ENCODE measurements around the gene KCNQ1.
A peak's percentile ranks its signal among the peaks of the same experiment; 100 is the strongest.

Gene KCNQ1

GRCh38 chr11:2521733-2522630 lies 77.2 kb downstream of the KCNQ1 start:
- FAIRE-seq = no peak
- DNase-seq (ENCODE audit: low spot score) = no peak

DNA sequence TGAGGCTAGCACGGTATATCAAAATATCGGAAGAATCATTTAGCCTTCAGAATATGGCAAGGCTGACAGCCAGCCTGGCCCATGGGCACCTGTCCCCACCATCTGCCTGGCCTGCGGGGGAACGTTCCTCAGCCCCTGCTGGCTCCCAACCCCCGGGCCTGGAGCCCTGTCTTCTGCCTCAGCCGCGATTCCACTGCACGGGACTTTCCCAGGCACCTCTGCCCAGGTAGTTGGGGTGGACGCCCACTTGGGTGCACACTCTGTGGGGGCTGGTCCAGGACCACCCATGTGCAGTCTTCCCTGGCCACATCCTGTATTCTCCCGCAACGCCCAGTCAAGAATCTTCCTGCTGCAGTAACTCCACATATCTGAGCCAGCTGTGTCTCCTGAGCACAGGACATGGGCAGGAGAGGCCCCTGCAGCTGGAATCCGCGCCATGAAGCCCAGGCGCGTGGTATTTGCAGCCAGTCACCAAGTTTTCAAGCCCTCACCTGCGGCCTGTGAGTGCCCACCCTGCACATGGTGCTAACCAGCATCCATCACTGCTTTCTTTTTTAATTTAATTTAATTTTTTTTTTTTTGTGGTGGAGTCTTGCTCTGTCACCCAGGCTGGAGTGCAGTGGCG lies 77.9 kb downstream of the KCNQ1 start:
- no peak for FAIRE-seq

DNA sequence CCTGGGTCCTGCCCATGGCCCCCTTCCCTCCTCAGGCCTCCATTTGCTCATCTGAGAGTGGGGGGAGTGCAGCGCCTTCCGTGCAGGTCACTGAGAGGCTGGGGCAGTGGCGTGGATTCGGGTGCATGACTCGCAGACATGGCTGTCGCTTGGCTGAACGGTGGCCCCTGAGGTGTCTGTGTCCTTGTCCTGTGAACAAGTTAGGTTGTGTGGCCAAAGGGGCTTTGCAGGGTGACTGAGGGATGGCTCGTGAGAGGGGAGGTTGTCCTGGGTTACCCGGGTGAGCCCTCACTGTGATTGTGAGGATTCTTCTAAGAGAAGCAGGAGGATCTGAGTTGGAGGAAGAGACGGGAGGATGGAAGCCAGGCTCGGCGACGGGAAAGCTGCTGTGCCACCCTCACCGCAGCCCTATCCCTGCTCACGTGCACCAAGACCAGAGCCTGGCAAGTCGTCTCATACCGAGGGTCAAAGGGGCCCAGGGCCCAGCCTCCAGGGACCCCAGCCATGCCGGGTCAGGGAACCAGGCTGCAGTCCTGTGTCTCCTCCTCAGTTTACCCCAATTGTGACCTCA lies 79.1 kb downstream of the KCNQ1 start:
- FAIRE-seq = no peak
- no peak for DNase-seq (ENCODE audit: low spot score)

More for the DNA sequence above, 77.9 kb downstream of the KCNQ1 start:
- no peak for DNase-seq (ENCODE audit: low spot score)

DNA sequence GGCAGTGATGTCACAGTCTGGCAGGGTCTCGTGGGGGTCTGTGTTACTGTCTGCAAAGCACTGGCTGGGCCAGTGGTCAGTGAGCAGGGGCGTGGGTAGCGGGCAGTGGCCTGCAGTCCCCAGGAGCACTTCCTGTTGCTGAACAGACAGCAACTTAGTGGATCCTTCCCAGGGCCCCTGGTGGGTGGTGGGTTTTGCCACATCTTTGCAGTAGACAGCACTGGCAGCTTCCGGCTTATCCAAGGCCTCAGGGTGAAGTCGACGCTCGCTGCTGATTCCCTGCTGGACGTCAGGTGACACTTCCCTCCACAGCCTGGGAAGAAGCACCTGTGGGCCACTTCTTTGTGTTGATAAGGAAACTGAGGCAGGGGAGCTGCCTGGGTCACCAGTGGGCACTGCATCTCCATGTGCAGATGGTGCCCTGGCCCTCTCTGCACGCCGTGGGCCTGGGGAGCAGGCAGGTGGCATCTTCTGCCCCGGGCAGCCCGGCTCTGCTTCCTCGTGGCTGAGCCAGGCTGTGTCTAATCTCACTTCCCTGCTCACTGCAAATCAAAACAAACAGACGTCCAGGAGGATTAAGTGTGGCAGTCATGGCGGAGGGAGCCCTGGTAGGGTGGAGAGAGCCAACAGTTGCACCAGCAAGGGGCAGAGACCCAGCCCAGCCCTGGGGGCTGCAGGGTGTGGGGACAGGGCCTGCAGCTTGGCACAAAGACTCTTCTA lies 79.8 kb downstream of the KCNQ1 start:
- FAIRE-seq (no peak), DNase-seq (ENCODE audit: low spot score) (no peak)

- no peak for FAIRE-seq
Observed at GRCh38 chr11:2525166-2525861, 80.5 kb downstream of the KCNQ1 start.

DNA sequence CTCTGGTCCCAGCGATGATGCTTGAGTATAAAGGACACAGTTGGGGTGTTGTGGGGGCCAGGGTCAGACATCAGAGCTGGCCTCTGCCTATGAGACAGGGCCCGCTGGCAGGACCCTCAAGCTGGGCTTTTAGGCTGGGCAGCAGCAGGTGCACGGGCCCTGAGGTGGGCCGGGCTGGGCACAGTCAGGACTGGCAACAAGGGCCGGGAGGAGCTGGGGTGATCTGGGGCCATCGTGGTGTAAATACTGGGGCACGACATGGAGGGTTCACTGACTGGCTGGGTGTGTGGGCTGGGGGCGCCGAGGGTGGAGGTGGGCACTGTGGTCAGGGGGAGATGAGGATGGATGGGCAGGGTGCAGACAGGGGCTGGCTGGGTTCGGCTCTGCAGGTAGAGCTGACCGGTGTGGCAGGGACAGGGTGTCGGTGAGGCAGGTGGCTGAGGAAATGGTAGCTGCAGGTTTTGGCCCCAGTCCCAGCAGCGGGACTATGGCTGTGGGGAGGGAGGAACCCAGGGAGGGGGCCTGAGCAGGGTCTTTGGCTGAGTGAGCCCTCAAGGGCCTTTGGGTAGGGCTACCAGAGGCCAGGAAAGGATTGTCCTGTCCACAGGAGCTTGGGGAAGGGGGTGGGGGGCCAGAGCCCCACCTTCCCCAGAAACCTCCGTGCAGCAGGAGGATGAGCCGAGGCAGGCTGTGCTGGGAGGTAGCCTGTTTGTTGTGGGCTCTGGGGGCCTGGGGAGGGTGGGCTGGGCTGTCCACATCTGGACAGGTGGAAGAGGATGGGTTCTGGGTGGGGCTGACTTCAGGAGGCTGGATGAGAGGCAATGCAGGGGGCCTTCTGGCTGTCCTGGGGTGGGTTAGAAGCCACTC lies 81.4 kb downstream of the KCNQ1 start:
- FAIRE-seq (no peak), DNase-seq (ENCODE audit: low spot score) (no peak)

More at GRCh38 chr11:2525166-2525861, 80.5 kb downstream of the KCNQ1 start:
- DNase-seq (ENCODE audit: low spot score) = no peak

DNA sequence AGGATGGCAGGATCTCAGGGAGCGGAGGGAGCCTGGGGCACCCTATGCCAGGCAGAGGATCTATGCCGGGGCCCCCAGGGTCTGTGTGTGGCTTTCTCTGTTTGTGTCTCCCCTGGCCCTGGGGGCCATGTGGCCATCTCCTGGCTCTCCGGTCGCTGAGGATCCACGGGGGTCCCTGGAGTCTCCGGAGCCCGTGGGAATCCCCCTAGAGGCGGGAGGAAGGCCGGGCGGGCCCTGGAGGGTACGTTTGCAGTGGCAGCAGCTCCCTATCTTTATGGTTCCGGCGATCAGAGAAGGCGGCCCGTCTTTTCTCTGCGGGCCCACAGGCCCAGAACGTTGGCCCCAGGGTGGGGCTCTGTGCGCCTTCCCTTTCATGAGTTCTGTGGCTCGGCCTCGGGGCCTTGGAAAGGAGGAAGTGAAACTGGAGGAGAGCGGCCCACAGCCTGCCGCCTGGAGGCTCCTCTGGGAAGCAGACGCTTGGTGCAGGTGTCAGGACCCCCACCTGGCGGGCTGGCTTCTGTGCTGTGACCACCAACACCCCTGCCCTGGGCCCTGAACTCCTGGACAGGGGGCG lies 82.1 kb downstream of the KCNQ1 start:
- DNase-seq (ENCODE audit: low spot score) (no peak), FAIRE-seq (no peak)

DNA sequence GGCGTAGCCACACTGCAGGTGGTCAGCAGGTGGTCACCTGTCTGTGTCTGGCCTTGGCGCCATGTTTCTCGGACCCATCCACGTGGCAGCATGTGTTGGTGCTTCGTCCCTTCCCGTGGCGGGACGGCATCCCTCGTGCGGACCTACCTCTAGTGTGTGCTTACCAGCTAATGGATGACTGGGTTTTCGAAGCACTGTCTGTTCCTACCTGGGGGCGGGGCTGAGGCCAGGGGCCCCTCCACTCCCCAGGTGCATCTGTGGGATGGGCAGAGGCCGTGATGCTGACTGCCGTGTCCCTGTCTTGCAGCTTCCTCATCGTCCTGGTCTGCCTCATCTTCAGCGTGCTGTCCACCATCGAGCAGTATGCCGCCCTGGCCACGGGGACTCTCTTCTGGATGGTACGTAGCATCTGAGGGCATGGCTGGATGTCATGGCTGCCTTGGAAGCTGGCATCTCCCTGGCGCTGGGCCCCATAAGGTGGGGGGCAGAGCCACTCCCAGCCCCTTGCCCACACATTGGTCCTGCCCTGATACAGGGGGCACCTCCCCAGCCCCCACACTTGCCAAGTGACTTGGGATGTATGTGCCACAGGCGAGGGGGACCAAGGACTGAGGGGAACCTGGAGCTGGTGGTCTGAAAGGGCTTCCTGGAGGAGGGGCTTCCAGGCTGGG lies 82.9 kb downstream of the KCNQ1 start:
- DNase-seq (ENCODE audit: low spot score) (no peak), FAIRE-seq (no peak)

DNA sequence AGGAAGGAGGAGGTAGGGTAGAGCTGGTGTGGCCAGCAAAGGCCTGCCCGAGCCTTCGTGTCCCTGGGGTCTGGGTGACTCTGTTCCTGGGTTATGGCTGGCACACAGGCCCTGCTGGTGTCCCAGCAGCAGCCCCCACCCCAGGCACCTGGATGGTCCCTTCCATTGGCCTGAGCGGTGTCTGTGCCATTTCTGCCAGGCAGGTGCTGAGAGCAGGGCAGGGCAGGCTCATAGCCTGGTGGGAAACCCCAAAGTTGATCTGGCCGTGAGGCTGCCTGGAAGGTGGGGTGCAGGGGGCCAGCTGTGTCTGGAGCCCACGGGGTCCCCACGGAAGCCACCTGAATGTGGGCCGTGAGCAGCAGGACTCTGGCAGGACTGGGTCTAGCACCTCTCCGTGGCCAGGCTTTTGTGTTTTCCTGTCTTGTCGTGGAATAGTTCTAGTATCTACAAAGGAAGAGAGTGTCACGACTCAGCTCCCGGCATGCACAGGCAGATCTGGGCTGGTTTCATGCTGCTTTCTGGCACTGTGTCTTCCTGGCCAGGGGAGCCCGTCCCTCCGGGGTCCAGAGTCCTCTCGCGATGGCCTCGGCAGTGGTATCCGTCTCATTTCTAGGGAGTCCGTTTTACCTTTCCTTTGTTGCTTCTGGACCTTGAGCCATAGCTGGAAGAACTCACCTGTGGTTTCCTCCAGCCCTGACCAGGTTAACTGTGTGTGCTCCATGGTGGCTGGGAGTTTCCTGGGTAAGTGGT lies 83.7 kb downstream of the KCNQ1 start:
- no peak for FAIRE-seq
- no peak for DNase-seq (ENCODE audit: low spot score)

- FAIRE-seq (no peak), DNase-seq (ENCODE audit: low spot score) (no peak)
Observed at GRCh38 chr11:2529173-2529572, 84.4 kb downstream of the KCNQ1 start.

GRCh38 chr11:2529636-2530035 lies 84.8 kb downstream of the KCNQ1 start:
- DNase-seq (ENCODE audit: low spot score) (no peak), FAIRE-seq (no peak)

DNA sequence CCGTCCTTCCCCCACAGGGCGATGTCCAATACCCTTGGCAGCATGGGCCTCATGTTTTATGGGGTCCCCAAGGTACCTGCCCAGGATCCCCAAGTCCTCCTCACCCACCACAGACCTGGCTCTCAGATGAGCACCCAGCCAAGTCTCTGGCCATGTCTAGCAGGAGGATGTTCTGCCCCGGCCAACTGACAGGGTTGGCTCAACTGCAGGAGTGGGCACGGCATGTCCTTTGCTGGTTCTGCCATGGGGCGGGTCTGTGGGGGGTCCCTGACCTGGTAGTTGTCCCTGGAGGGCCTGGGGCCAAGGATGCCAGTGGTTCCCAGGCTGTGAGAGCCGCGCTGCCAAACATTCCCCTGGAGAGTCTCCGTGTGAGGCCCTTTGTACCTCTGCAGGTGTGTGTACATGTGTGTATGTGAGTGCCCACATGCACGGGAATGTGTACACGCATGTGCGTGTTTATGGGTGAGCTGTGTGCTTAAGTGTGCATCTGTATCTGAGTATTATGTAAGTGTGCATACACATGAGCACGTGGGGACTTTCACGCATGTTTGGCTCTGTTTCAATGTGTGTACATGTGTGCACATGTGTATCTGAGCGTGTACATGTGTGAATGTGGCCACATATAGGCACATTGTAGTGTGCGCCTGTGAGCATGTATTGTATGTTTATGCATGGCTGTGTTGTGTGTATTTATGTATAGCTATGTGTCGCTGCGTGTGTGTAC lies 85.5 kb downstream of the KCNQ1 start:
- DNase-seq (ENCODE audit: low spot score) = no peak
- no peak for FAIRE-seq

DNA sequence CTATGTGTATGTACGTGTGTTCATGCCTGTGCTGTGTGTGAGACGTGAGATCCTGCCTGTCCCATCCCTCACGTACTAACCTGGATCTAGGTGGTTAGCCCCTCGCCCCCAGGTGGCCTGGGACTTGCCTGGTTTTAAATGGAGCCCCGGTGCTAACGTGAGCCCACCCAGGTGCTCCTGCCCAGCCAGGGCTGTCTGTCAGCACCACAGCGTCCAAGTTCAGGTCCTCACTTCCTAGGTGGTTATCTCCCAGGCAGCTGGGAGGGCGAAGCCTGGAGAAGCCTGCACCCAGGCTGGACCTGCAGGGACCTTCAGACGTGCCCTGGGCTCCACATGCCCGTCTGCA lies 86.0 kb downstream of the KCNQ1 start:
- no peak for FAIRE-seq
- DNase-seq (ENCODE audit: low spot score) = no peak

- no peak for DNase-seq (ENCODE audit: low spot score)
- FAIRE-seq = no peak
Observed at GRCh38 chr11:2531277-2531986, 86.6 kb downstream of the KCNQ1 start.

DNA sequence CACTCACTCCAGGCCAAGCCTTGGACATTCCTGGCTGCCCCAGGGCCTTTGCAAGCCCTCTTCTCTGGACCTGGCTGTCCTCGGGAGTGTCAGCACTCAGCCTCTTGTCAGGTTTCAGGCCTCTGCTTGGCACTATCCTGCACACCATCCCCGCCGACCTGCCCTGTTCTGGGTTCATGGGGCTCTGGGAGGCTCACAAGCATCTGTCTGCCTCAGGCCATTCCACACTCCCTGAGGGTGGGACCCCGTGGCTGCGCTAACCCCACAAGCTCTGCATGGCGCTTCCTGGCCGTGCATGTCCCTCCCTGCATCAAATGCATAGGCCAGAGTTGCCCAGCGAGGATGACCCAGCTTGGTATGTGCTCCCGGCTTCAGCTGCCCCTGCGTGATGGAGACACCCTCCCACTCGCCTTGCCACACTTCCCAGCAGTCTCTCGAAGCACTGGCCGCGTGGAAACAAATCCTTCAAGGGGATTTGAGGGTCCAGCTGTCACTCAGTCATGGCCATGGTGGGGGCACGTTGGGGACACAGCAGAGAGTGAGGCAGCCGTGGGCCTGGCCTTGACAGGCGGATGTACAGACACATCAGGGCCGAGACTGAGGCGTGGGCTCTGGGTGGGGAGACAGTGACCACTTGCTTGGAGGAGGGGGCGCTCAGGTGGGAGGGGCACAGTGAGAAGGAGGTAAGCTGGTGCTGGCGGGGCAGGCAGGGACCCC lies 87.3 kb downstream of the KCNQ1 start:
- DNase-seq (ENCODE audit: low spot score) (no peak), FAIRE-seq (no peak)

- DNase-seq (ENCODE audit: low spot score) = peak; percentile 64
- FAIRE-seq = no peak
Observed at GRCh38 chr11:2532704-2533586, 88.1 kb downstream of the KCNQ1 start.

Measured in RCC 7860 (cell line).